NCI-H226 (cell line): ENCODE data around the gene IGSF21.
"Not testable (repeated sequence)": the region's sequence is repeated elsewhere in the genome, so short reads cannot be mapped to it uniquely, and the experiment has no call there.

Source experiments
- DNase-seq: peaks from one replicate; pipeline ENCODE4 v3.0.0-alpha.2; 2015

Gene IGSF21

DNA sequence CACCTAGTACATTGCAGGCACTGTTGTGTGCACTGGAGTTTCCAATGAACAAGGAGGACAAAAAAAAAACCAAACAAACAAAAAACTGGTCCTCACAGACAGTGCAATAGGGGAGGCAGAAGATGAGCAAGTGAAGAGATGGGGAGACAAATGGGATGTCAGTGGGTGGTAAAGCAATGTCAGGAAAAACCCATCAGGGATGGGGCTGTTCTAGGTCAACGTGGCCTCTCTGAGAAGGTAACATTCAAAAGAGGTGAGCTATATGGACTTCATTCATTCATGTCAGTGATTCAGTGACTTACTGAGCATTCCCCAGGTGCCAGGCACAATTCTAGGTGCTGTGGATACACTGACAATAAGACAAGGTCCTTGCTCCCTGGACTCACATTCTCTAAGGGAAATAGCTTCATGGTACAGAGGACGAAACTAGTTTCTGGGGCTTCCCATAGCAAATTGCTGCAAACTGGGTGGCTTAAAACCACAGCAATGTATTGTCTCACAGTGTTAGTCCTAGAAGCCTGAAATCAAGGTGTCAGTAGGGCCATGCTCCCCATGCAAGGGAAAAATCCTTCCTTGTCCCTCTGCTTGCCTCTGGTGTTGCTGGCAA is 232.7 kb downstream of the IGSF21 start:
- DNase-seq: no peak

GRCh38 chr1:18340787-18341186 is 233.2 kb downstream of the IGSF21 start:
- no peak for DNase-seq

GRCh38 chr1:18341291-18342069 is 233.9 kb downstream of the IGSF21 start:
- DNase-seq: no peak

GRCh38 chr1:18342744-18343143 is 235.1 kb downstream of the IGSF21 start:
- no peak for DNase-seq

GRCh38 chr1:18343581-18343980 is 236.0 kb downstream of the IGSF21 start:
- DNase-seq: no peak

GRCh38 chr1:18344755-18345154 is 237.2 kb downstream of the IGSF21 start:
- DNase-seq: no peak

- DNase-seq: no peak
Observed at GRCh38 chr1:18347559-18347958, 240.0 kb downstream of the IGSF21 start.

GRCh38 chr1:18348354-18348753 is 240.8 kb downstream of the IGSF21 start:
- no peak for DNase-seq

DNA sequence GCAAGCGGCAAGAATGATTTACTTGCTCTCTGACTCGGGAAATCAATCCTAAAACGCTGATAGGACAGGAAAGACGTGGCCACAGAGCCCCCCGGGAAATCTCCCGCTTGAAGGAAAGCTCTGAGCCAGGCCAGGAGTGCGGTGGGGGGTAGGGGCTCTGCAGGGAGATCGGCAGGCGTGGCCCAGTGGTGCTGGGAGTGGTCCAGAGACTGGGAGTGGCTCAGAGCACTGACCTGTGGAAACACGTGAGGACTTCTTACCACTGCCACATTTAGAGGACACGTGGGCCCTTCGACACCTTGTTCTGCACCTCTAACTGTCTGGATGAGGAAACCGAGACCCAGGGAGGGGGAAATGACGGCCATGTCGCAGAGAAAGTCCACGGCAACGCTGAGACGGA is 243.1 kb downstream of the IGSF21 start:
- no peak for DNase-seq

DNA sequence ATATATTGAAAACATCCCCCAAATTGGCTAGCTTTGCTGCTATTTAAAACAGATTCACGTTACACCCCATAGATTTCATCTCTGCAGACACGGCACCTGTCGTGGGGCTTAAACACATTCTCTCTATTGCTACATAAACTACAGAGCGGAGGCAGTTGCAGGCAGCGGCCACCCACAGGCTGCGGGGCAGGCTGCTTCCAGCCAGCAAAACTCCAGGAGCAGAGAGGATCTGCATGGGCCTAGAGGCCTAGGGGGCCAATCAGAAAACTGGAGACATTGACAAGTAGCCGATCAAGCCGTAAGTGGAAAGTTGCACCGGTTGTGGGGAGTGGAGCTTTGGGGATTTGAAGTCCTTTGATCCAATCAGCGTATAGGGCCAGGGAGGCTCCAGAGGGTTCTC is 244.1 kb downstream of the IGSF21 start:
- DNase-seq: no peak

DNA sequence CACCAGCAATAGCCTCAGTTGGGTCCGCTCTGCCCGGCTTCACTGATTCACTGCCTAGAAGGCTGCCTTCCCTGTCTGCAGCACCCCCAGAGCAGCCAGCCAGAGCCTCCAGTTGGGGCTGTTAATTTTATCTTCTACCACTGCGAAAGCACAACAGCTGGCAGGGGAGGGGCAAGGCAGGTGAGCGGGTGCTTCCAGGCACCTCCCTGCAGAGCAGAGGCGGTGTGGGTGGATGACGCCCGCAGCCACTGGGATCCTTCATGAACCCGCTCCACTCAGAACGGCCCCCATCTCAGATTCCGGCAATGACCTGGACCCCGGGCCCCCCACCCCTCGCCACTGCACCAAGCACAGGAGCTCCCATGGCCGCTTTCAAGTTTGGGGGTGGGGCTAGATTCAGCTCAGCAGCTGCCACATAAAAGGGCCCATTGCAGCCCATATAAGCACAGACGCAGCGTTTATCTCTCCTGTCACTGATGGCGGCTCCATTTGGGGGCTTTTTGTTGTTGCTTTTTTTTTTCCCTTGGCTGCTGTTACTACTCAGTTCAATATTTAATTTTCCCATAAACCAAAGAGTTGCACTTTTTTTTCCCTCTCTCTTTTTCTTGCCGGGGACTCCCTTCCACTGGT is 245.2 kb downstream of the IGSF21 start:
- no peak for DNase-seq

GRCh38 chr1:18353528-18353927 is 245.9 kb downstream of the IGSF21 start:
- no peak for DNase-seq

DNA sequence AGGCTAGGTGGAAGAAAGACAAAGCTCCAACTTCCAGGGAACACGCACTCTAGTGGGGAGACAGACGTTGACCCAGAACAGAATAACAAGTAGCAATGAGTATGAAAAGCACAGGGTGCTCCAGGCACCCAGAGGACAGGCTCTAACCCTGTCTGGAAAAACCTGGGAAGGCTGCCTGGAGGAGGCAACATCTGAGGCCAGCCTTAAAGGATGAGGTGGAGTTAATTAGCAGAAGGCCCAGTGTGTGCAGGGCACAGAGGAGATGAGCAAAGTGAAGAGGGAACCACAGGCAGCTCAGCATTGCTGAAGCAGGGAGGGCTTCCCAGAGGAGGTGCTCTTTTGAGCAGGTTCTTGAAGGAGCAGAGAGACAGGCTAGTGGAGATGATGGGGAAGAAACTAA is 246.4 kb downstream of the IGSF21 start:
- DNase-seq: no peak

- DNase-seq: no peak
Observed at GRCh38 chr1:18354612-18355011, 247.0 kb downstream of the IGSF21 start.

DNA sequence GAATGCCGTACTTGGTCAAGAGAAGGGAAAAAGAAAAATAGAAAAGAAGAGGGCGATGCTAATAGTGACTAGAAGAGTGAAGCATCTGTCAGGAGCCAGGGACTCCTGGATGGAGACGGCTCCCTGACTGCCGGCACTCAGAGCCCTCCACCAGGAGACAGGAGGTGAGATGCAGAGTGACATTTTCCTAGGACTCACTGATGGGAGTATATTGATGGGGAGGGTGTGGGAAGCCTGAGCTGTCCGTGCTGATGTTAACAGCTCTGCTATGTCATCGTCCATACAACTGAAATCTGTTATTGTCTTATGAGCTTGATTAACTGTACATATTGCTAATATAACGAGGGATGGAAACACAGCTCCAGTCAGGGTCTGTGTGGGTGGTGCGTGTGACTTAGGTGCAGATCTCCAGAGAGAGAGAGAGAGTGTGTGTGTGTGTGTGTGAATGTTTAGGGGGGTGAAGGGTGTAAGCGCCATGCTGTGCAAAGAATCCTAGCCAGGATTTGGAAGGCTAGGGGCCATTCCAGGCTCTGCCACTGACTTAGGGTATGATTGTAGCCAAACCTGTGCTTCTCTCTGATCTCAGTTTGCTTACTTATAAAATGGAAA is 250.1 kb downstream of the IGSF21 start:
- no peak for DNase-seq

DNA sequence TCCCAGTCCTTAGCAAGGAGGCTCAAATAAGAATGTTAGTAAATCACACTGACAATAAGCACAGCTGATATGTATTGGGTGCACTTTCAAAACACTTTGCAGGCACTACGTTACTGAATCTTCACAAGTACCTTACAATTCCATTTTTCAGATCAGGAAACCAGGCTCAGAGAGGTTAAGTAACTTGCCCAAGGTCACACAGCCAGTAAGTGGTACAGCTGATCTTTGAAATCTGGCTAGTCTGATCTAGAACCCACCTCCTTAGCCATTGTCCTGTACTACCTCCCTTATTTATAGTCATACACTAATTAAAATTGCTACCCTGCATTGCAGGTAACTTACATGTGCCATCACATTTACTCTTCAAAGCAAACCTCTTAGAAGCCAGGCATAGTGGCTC is 251.0 kb downstream of the IGSF21 start:
- DNase-seq: no peak

DNA sequence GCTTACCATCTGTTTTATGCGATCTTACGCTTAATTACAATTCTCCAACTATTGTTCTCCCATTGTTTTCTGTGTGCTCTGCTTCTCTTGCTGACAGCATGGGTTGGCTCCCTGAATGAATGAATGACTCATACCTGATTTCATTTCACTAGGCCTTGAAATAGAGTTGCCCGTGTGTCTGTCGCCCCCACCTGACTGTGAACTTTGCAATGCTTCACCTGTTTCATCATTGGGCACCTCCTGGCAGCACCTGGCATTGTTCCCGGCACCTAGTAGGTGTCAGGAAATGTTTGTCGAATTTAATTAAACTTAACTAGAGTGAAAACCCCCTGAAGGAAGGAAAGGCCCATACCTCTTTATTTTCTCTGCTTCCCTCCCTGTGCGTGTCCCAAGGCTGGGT is 252.7 kb downstream of the IGSF21 start:
- DNase-seq: no peak

- no peak for DNase-seq
Observed at GRCh38 chr1:18362150-18362549, 254.6 kb downstream of the IGSF21 start.

GRCh38 chr1:18363436-18363835 is 255.8 kb downstream of the IGSF21 start:
- DNase-seq: no peak

GRCh38 chr1:18365099-18365705 is 257.6 kb downstream of the IGSF21 start:
- no peak for DNase-seq

GRCh38 chr1:18372505-18372904 is 264.9 kb downstream of the IGSF21 start:
- DNase-seq: not testable (repeated sequence)

GRCh38 chr1:18373151-18373550 is 265.6 kb downstream of the IGSF21 start:
- no peak for DNase-seq

DNA sequence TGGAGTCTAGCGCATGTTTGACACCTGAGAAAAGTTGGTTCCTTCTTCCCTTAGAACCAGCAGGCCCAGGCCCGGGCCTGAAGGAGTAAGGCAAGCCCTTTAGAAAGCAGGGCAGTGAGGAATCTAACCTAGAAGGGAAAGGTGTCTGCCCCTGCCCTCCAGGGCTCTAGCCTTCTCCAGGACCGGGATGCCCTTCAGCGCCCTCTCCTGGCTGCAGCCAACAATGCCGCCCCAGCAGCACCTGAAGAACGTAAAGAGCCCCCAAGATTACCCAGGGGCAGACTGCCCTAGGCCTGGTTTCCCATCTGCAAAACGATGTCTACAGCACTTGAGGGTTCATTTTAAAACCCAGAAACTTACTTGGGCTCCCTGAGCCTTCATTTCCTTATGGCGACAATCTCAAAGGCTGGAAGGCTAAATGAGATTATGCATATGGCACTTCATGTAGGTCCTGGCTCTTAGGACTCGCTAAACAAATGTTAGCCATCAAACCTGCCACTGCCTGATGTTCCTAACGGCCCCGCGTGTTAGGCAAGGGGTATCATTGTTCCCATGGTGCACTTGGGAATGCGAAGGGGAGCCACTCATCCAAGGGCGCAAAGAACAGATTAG is 266.4 kb downstream of the IGSF21 start:
- no peak for DNase-seq
